Activated CD4-positive, alpha-beta T cell treated with anti-CD3 and anti-CD28 coated beads for 36 hours (primary cell): ENCODE measurements around the gene FAS. TPM values are rescaled to one million over a fixed set of nuclear protein-coding genes. Genes with fewer than 3 reads are reported as not detected.
"Not testable (repeated sequence)": the region's sequence is repeated elsewhere in the genome, so short reads cannot be mapped to it uniquely, and the experiment has no call there.

ENCODE experiments used
- ATAC-seq: fragments of 200-7000 bp; cut with Tn5 transposase; one replicate; pipeline ENCODE4 v1.10.0; 2021; ENCODE audit warnings: mild to moderate bottlenecking, moderate library complexity
- CTCF ChIA-PET: fragments of 350-600 bp; sonication (Branson Sonifier 250); formaldehyde crosslinking; loops from one replicate; lab custom pipeline; 2021; ENCODE audit warnings: antibody characterized with exemption; lab: Charles Lee
- POLR2A ChIA-PET: fragments of 350-600 bp; sonication (Branson Sonifier 250); formaldehyde crosslinking; loops from one replicate; lab custom pipeline; 2021; ENCODE audit warnings: antibody characterized with exemption, inconsistent platforms; lab: Charles Lee
- DNase-seq: peaks from one replicate; pipeline ENCODE4 v3.0.0-alpha.2; 2020
- H3K27ac Mint-ChIP-seq: one replicate; pipeline ENCODE4 v1.8.0; 2021; ENCODE audit warnings: mixed read lengths
- H3K27me3 Mint-ChIP-seq: one replicate; pipeline ENCODE4 v1.8.0; 2021; ENCODE audit warnings: mixed read lengths
- H3K36me3 Mint-ChIP-seq: one replicate; pipeline ENCODE4 v1.8.0; 2021; ENCODE audit warnings: low read depth, mixed read lengths
- H3K4me1 Mint-ChIP-seq: one replicate; pipeline ENCODE4 v1.8.0; 2021; ENCODE audit warnings: mixed read lengths
- H3K4me3 Mint-ChIP-seq: one replicate; pipeline ENCODE4 v1.8.0; 2021; ENCODE audit warnings: mild to moderate bottlenecking, moderate library complexity, mixed read lengths
- H3K9me3 Mint-ChIP-seq: one replicate; pipeline ENCODE4 v1.8.0; 2021; ENCODE audit warnings: low read depth, mixed read lengths
- intact Hi-C, 2 experiments: fragments of 100-400 bp; cut with DNase I in 1 of 2; cut with micrococcal nuclease in 1 of 2; formaldehyde crosslinking; loops; one replicate each; pipeline versions ENCODE4 v1.14.2 to v1.15.1; 2022 to 2024; cut with DNase I, micrococcal nuclease
- total RNA-seq, 2 experiments: library from RNA; stranded (reverse); gene quantifications; one replicate each; pipeline ENCODE4 v1.2.3, GENCODE V29; 2021

Gene FAS
- total RNA-seq, 2 experiments from 2014 or later = 34.1 to 34.9 TPM

GRCh38 chr10:89007129-89007893, 16.7 kb downstream of the FAS start:
- no peak for ATAC-seq
- Mint-ChIP-seq H3K4me3 (no peak overlapping the region), H3K27ac (no peak overlapping the region), H3K27me3 (no peaks in the 10 kb centered on the region), H3K36me3 (peaks cover 51% of the 10 kb centered on the region), H3K4me1 (peaks cover 17% of the 10 kb centered on the region), H3K9me3 (no peaks in the 10 kb centered on the region)
- DNase-seq = no peak
- CTCF ChIA-PET = interaction anchor here (0.5 to 1.9 kb wide), 9 partner anchors 13 to 74 kb away, joined by 3 to 8 read pairs (median 4); partner anchors contain the start of gene FAS
- POLR2A ChIA-PET = no interaction called here
- intact Hi-C loops = no loop called here

GRCh38 chr10:89018700-89019346, 28.2 kb downstream of the FAS start:
- peaks cover 50% of the 10 kb centered on the region for H3K36me3 Mint-ChIP-seq
- H3K4me1 Mint-ChIP-seq = peaks cover 12% of the 10 kb centered on the region
- CTCF ChIA-PET = not testable (repeated sequence)

GRCh38 chr10:89019569-89020327, 29.1 kb downstream of the FAS start:
- peaks cover 2% of the 10 kb centered on the region for H3K9me3 Mint-ChIP-seq
- intact Hi-C loops = no loop called here
- H3K27me3 Mint-ChIP-seq = no peaks in the 10 kb centered on the region
- ChIA-PET POLR2A (no interaction called here), CTCF (interaction anchor here (0.6 to 2.3 kb wide), 10 partner anchors 10 to 216 kb away, joined by 3 to 17 read pairs (median 4); no protein-coding TSS in a partner anchor)
- no peak overlapping the region for H3K4me3 Mint-ChIP-seq
- no peak for ATAC-seq
- DNase-seq = no peak
- peaks cover 12% of the 10 kb centered on the region for H3K4me1 Mint-ChIP-seq
- no peak overlapping the region for H3K27ac Mint-ChIP-seq
- H3K36me3 Mint-ChIP-seq = peaks cover 43% of the 10 kb centered on the region

More at GRCh38 chr10:89018700-89019346, 28.2 kb downstream of the FAS start:
- H3K9me3 Mint-ChIP-seq, H3K4me3 Mint-ChIP-seq, ATAC-seq, intact Hi-C loops, DNase-seq, H3K27ac Mint-ChIP-seq, POLR2A ChIA-PET, H3K27me3 Mint-ChIP-seq: not testable (repeated sequence)

GRCh38 chr10:89021526-89021925, 30.9 kb downstream of the FAS start:
- H3K4me1 Mint-ChIP-seq, H3K27ac Mint-ChIP-seq, H3K9me3 Mint-ChIP-seq, ATAC-seq, intact Hi-C loops, DNase-seq, POLR2A ChIA-PET, H3K27me3 Mint-ChIP-seq, H3K4me3 Mint-ChIP-seq: not testable (repeated sequence)
- H3K36me3 Mint-ChIP-seq = peaks cover 37% of the 10 kb centered on the region
- CTCF ChIA-PET = interaction anchor here (2.3 kb wide), 1 partner anchor 196 kb away, joined by 9 read pairs; no protein-coding TSS in a partner anchor

- Mint-ChIP-seq H3K27me3 (no peaks in the 10 kb centered on the region), H3K27ac (no peak overlapping the region), H3K4me3 (no peak overlapping the region), H3K4me1 (peaks cover 8% of the 10 kb centered on the region), H3K9me3 (peaks cover 2% of the 10 kb centered on the region), H3K36me3 (peaks cover 32% of the 10 kb centered on the region)
- no peak for ATAC-seq
- ChIA-PET CTCF (interaction anchor here (0.7 to 1.5 kb wide), 5 partner anchors 36 to 195 kb away, joined by 3 to 8 read pairs (median 4); no protein-coding TSS in a partner anchor), POLR2A (interaction anchor here (0.6 kb wide), 1 partner anchor 86 kb away, joined by 4 read pairs; no protein-coding TSS in a partner anchor)
- intact Hi-C loops = no loop called here
- DNase-seq = no peak
Observed at GRCh38 chr10:89022734-89023133, 32.1 kb downstream of the FAS start.

GRCh38 chr10:89025453-89025852, 34.9 kb downstream of the FAS start:
- POLR2A ChIA-PET = no interaction called here
- H3K4me1 Mint-ChIP-seq = peaks cover 17% of the 10 kb centered on the region
- no peaks in the 10 kb centered on the region for H3K27me3 Mint-ChIP-seq
- peaks cover 14% of the 10 kb centered on the region for H3K36me3 Mint-ChIP-seq
- ATAC-seq (no peak), DNase-seq (no peak)
- H3K4me3 Mint-ChIP-seq = no peak overlapping the region
- H3K27ac Mint-ChIP-seq = no peak overlapping the region
- no peaks in the 10 kb centered on the region for H3K9me3 Mint-ChIP-seq
- intact Hi-C loops = loop anchor here in 1 of 2 experiments (5.0 kb wide), 1 partner anchor 188 kb away; no protein-coding TSS in a partner anchor
- CTCF ChIA-PET = interaction anchor here (0.6 to 3.4 kb wide), 6 partner anchors 24 to 193 kb away, joined by 3 to 23 read pairs (median 10); no protein-coding TSS in a partner anchor

- DNase-seq (no peak), ATAC-seq (no peak)
- intact Hi-C loops = loop anchor here (1.0 to 5.0 kb wide), 3 partner anchors 94 to 192 kb away; no protein-coding TSS in a partner anchor
- Mint-ChIP-seq H3K4me3 (no peak overlapping the region), H3K9me3 (no peaks in the 10 kb centered on the region), H3K27me3 (no peaks in the 10 kb centered on the region), H3K27ac (no peak overlapping the region), H3K36me3 (peaks cover 2% of the 10 kb centered on the region), H3K4me1 (peaks cover 32% of the 10 kb centered on the region)
- ChIA-PET CTCF (interaction anchor here (0.6 to 4.6 kb wide), 44 partner anchors 9 to 1347 kb away, joined by 3 to 84 read pairs (median 5); partner anchors contain the start of genes CH25H and FAS), POLR2A (no interaction called here)
Observed at GRCh38 chr10:89029181-89029580, 38.6 kb downstream of the FAS start.

GRCh38 chr10:89029785-89030437, 39.3 kb downstream of the FAS start:
- POLR2A ChIA-PET = no interaction called here
- DNase-seq (peak; percentile 85), ATAC-seq (peak; percentile 64)
- Mint-ChIP-seq H3K4me1 (peaks cover 32% of the 10 kb centered on the region), H3K9me3 (no peaks in the 10 kb centered on the region), H3K27ac (no peak overlapping the region), H3K36me3 (no peaks in the 10 kb centered on the region), H3K27me3 (no peaks in the 10 kb centered on the region), H3K4me3 (no peak overlapping the region)
- intact Hi-C loops = loop anchor here (1.0 to 10.0 kb wide), 7 partner anchors 52 to 535 kb away; no protein-coding TSS in a partner anchor
- CTCF ChIA-PET = interaction anchor here (0.6 to 4.6 kb wide), 48 partner anchors 10 to 1346 kb away, joined by 3 to 84 read pairs (median 5); partner anchors contain the start of genes CH25H and FAS

- no peak overlapping the region for H3K4me3 Mint-ChIP-seq
- DNase-seq (no peak), ATAC-seq (no peak)
- no peaks in the 10 kb centered on the region for H3K27me3 Mint-ChIP-seq
- ChIA-PET CTCF (interaction anchor here (0.6 to 4.6 kb wide), 28 partner anchors 8 to 333 kb away, joined by 3 to 84 read pairs (median 5); partner anchors contain the start of genes CH25H and FAS), POLR2A (interaction anchor here (0.6 kb wide), 1 partner anchor 30 kb away, joined by 5 read pairs; no protein-coding TSS in a partner anchor)
- intact Hi-C loops = loop anchor here (1.0 to 10.0 kb wide), 5 partner anchors 52 to 534 kb away; no protein-coding TSS in a partner anchor
- H3K9me3 Mint-ChIP-seq = no peaks in the 10 kb centered on the region
- no peak overlapping the region for H3K27ac Mint-ChIP-seq
- peaks cover 32% of the 10 kb centered on the region for H3K4me1 Mint-ChIP-seq
- H3K36me3 Mint-ChIP-seq = no peaks in the 10 kb centered on the region
Observed at GRCh38 chr10:89030791-89031190, 40.2 kb downstream of the FAS start.
